Mesangial cell (primary cell): Measurements from ENCODE around the gene HK3. TPM values are rescaled to one million over a fixed set of nuclear protein-coding genes. Genes with fewer than 3 reads are reported as not detected.

ENCODE experiments used
- total RNA-seq: library from RNA; depleted of rRNA; stranded (reverse); fragments of >200 nt; gene quantifications from 2 replicates; pipeline ENCODE4 v1.2.3, GENCODE V29; 2015

Gene HK3
- total RNA-seq: not detected in 2 replicates

GRCh38 chr5:176899296-176899891 lies at the start of gene HK3:
Gene HK3, minus strand, starts transcription at chr5:176899346. Its CDS starts 3,187 bp downstream, at chr5:176896159.

Other genes with a start within 250 kb of the HK3 start
- gene UNC5A, start 88.8 kb downstream of the HK3 start, total RNA-seq: 0.25 and 0.33 TPM in 2 replicates
- gene UIMC1, start 107.4 kb upstream of the HK3 start, total RNA-seq: 14.7 and 16.5 TPM in 2 replicates
- gene ZNF346, start 123.3 kb upstream of the HK3 start, total RNA-seq: 13.0 and 17.4 TPM in 2 replicates
- gene FGFR4, start 187.6 kb upstream of the HK3 start, total RNA-seq: 15.8 and 25.6 TPM in 2 replicates
- gene NSD1, start 234.4 kb upstream of the HK3 start, total RNA-seq: 23.1 and 28.0 TPM in 2 replicates